Measurements from ENCODE around the gene CAPN11. TPM values are rescaled to one million over a fixed set of nuclear protein-coding genes. Genes with fewer than 3 reads are reported as not detected.

CAPN11 gene
- total and polyA plus RNA-seq, 2 donors from 2014 or later = 0.39 to 2.3 TPM

DNA sequence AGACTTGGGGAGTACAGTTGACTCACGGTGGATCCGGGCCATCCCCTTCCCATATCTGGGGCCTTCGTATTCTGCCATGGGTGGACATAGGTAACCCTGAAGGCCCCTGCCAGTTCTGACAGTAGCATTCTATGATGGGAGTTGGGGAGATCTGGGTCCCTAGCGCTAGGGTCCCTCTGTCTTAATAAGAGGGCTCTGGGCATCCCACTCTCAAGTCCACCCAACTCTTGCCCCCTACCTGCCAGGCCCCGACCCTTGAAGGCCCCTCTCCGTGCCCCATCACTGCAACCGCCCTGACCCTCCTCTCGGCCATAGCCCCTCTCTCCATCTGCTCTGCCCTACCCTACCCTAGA, 6.5 kb upstream of the CAPN11 start:
- H3K36me3 ChIP-seq (ENCODE audit: control insufficient read depth in 2 of 3, insufficient read depth in 3 of 3, low read length in 3 of 3) = peaks cover 2 to 19% (median 8%) of the 10 kb centered on the region in 3 donors
- no peaks in the 10 kb centered on the region for H3K27me3 ChIP-seq (ENCODE audit: control insufficient read depth, insufficient read depth, low read length)
- no peak overlapping the region for H3K9ac ChIP-seq (ENCODE audit: low read length in 3 of 3)
- no peak overlapping the region for H3K4me3 ChIP-seq (ENCODE audit: low read length in 3 of 3)
- H3K9me3 ChIP-seq (ENCODE audit: control insufficient read depth in 2 of 3, insufficient read depth in 1 of 3, low read length in 3 of 3) = no peaks in the 10 kb centered on the region
- intact Hi-C loops (cut with DNase I) = loop anchor here (5.0 kb wide), 1 partner anchor 50 kb away; no protein-coding TSS in a partner anchor
- no peak for FAIRE-seq
- H3K4me1 ChIP-seq (ENCODE audit: control insufficient read depth in 2 of 3, insufficient read depth in 2 of 3, low read depth in 1 of 3, low read length in 3 of 3) = no peaks in the 10 kb centered on the region
- no peak overlapping the region for H3K27ac ChIP-seq (ENCODE audit: low read depth in 2 of 2, low read length in 2 of 2)
- DNase-seq = no peak
- TF ChIP-seq CTCF (IDR thresholded peaks at IDR 0.05; ENCODE audit: borderline replicate concordance, extremely low read depth, insufficient read depth) = no peak

DNA sequence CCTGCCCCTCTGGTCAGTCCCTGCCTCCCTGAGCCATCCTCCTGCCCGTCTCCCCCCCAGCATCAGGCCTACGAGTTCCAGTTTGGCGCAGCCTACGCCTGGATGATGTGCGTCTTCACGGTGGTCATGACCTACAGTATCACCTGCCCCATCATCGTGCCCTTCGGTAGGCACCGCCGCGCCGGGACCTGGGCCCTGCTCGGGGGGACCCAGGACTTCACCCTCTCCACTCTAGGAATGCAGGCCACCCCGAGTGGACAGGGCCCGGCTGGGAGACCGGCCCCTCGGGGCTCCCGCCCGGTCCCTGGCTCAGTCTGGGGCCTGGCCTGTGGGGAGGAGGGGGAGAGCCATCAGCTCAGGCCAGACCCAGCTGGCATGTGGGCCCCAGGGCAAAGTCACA, 6.1 kb upstream of the CAPN11 start:
- Histone ChIP-seq H3K4me1 (ENCODE audit: control insufficient read depth in 2 of 3, insufficient read depth in 2 of 3, low read depth in 1 of 3, low read length in 3 of 3) (no peaks in the 10 kb centered on the region), H3K4me3 (ENCODE audit: low read length in 3 of 3) (no peak overlapping the region), H3K27ac (ENCODE audit: low read depth in 2 of 2, low read length in 2 of 2) (no peak overlapping the region), H3K9ac (ENCODE audit: low read length in 3 of 3) (no peak overlapping the region), H3K36me3 (ENCODE audit: control insufficient read depth in 2 of 3, insufficient read depth in 3 of 3, low read length in 3 of 3) (peaks cover 2 to 14% (median 8%) of the 10 kb centered on the region in 3 donors), H3K27me3 (ENCODE audit: control insufficient read depth, insufficient read depth, low read length) (no peaks in the 10 kb centered on the region), H3K9me3 (ENCODE audit: control insufficient read depth in 2 of 3, insufficient read depth in 1 of 3, low read length in 3 of 3) (no peaks in the 10 kb centered on the region)
- FAIRE-seq (no peak), DNase-seq (no peak)
- TF ChIP-seq CTCF (IDR thresholded peaks at IDR 0.05; ENCODE audit: borderline replicate concordance, extremely low read depth, insufficient read depth) = no peak
- intact Hi-C loops (cut with DNase I) = loop anchor here (5.0 kb wide), 1 partner anchor 50 kb away; no protein-coding TSS in a partner anchor

- FAIRE-seq (no peak), DNase-seq (no peak)
- Histone ChIP-seq H3K27ac (ENCODE audit: low read depth in 2 of 2, low read length in 2 of 2) (no peak overlapping the region), H3K4me3 (ENCODE audit: low read length in 3 of 3) (no peak overlapping the region), H3K9ac (ENCODE audit: low read length in 3 of 3) (no peak overlapping the region), H3K36me3 (ENCODE audit: control insufficient read depth in 2 of 3, insufficient read depth in 3 of 3, low read length in 3 of 3) (peaks cover 0 to 6% (median 0%) of the 10 kb centered on the region in 3 donors), H3K4me1 (ENCODE audit: control insufficient read depth in 2 of 3, insufficient read depth in 2 of 3, low read depth in 1 of 3, low read length in 3 of 3) (no peaks in the 10 kb centered on the region), H3K9me3 (ENCODE audit: control insufficient read depth in 2 of 3, insufficient read depth in 1 of 3, low read length in 3 of 3) (no peaks in the 10 kb centered on the region), H3K27me3 (ENCODE audit: control insufficient read depth, insufficient read depth, low read length) (no peaks in the 10 kb centered on the region)
- intact Hi-C loops (cut with DNase I) = loop anchor here (5.0 kb wide), 1 partner anchor 52 kb away; no protein-coding TSS in a partner anchor
- no peak for TF ChIP-seq CTCF (IDR thresholded peaks at IDR 0.05; ENCODE audit: borderline replicate concordance, extremely low read depth, insufficient read depth)
These were observed 4.6 kb upstream of the CAPN11 start for GRCh38 chr6:44154067-44154466.
